Measurements from ENCODE around the gene TKT. TPM values are rescaled to one million over a fixed set of nuclear protein-coding genes. Genes with fewer than 3 reads are reported as not detected.

Gene TKT
- total RNA-seq, 3 donors from 2014 or later (not counting 1 experiment from before 2014, with no cell fraction given), result 82.9 to 126 (median 107) TPM

DNA sequence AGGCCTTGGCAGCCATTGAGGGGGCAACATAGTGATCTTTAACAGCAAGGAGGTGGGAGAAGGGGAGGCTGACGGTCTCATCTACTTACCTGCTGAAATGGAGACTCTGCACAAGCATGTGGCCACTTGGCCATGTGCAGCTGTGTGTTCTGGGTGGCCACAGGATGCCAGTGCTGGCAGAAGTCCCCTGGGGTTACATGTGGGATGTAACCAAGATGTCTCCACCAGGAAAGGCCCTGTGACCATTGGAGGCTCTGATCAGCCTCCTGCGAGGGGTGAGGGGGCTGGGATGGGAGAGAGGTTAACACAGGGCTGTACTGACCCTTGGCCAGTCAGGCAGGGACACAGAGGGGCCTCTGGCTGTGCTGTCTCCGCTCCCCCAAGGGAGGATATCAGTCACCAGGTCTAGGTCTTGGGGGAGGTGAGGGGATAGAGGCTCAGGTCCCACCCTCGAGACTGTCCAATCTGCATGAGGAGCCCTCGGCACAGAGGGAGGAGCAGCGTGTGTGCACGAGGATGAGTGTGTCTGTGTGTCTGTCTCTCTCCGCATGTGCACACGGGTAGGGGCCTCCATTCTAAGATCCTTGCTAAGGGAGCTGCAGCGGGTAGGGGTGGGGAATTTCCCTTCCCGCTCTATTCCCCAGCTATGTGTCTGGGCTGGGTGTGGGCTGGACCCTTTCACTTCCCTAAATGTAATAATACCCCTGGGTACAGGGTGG, 75.4 kb downstream of the TKT start:
- H3K4me3 ChIP-seq (ENCODE audit: low read length), result no peak overlapping the region

GRCh38 chr3:53179580-53179979, 76.2 kb downstream of the TKT start:
- Histone ChIP-seq H3K27me3 (ENCODE audit: control insufficient read depth, insufficient read depth, low read length) (no peaks in the 10 kb centered on the region), H3K36me3 (ENCODE audit: control insufficient read depth, insufficient read depth, low read length) (peaks cover 53% of the 10 kb centered on the region), H3K4me1 (ENCODE audit: control insufficient read depth, insufficient read depth, low read length) (peaks cover 40% of the 10 kb centered on the region), H3K4me3 (ENCODE audit: low read length) (no peak overlapping the region), H3K9me3 (ENCODE audit: control insufficient read depth, insufficient read depth, low read length) (no peaks in the 10 kb centered on the region), H3K27ac (ENCODE audit: low read length) (no peak overlapping the region)
- Mint-ChIP-seq H3K27ac (no peak overlapping the region), H3K9me3 (no peaks in the 10 kb centered on the region), H3K27me3 (ENCODE audit: low read depth in 2 of 2) (no peaks in the 10 kb centered on the region), H3K4me3 (no peak overlapping the region), H3K36me3 (no peaks in the 10 kb centered on the region), H3K4me1 (peaks cover 0 to 8% of the 10 kb centered on the region in 2 donors)
- DNase-seq (no peak), ATAC-seq (no peak)
- TF ChIP-seq CTCF (IDR thresholded peaks at IDR 0.05), result no peak
- intact Hi-C loops (cut with micrococcal nuclease), result no loop called here
- 94% methylated on average over 20 of the region's 20 CpGs for WGBS (ENCODE audit: insufficient coverage)

More for the DNA sequence above, 75.4 kb downstream of the TKT start:
- H3K9me3 ChIP-seq (ENCODE audit: control insufficient read depth, insufficient read depth, low read length), result no peaks in the 10 kb centered on the region
- no peaks in the 10 kb centered on the region for H3K9me3 Mint-ChIP-seq
- intact Hi-C loops (cut with micrococcal nuclease), result no loop called here
- ATAC-seq (peak in 2 of 3 donors; percentile 20 to 62), DNase-seq (no peak)
- no peaks in the 10 kb centered on the region for H3K36me3 Mint-ChIP-seq
- no peak for TF ChIP-seq CTCF (IDR thresholded peaks at IDR 0.05)
- H3K27ac Mint-ChIP-seq, result no peak overlapping the region
- peaks cover 0 to 8% of the 10 kb centered on the region in 2 donors for H3K4me1 Mint-ChIP-seq
- no peaks in the 10 kb centered on the region for H3K27me3 ChIP-seq (ENCODE audit: control insufficient read depth, insufficient read depth, low read length)
- H3K27ac ChIP-seq (ENCODE audit: low read length), result no peak overlapping the region
- H3K36me3 ChIP-seq (ENCODE audit: control insufficient read depth, insufficient read depth, low read length), result peaks cover 58% of the 10 kb centered on the region
- H3K4me1 ChIP-seq (ENCODE audit: control insufficient read depth, insufficient read depth, low read length), result peaks cover 32% of the 10 kb centered on the region
- no peaks in the 10 kb centered on the region for H3K27me3 Mint-ChIP-seq (ENCODE audit: low read depth in 2 of 2)
- WGBS (ENCODE audit: insufficient coverage), result 78% methylated on average over 9 of the region's 11 CpGs
- no peak overlapping the region for H3K4me3 Mint-ChIP-seq

DNA sequence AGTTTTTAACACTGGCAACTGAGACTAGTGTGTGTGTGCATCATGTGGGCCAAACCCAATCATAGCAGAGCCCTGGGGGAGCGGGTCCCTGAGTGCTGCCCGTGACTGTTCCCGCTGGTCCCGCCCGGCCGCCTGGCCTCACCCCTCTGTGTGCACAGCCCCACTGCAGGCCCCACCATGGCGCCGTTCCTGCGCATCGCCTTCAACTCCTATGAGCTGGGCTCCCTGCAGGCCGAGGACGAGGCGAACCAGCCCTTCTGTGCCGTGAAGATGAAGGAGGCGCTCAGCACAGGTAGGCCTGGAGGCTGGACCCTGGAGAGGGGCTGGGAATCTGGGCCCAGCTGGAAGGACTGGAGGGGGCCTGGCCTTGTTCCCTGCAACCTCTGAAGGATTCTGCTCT, 77.6 kb downstream of the TKT start:
- Mint-ChIP-seq H3K27me3 (ENCODE audit: low read depth in 2 of 2) (no peaks in the 10 kb centered on the region), H3K36me3 (no peaks in the 10 kb centered on the region), H3K9me3 (no peaks in the 10 kb centered on the region), H3K4me3 (no peak overlapping the region), H3K27ac (no peak overlapping the region), H3K4me1 (peaks cover 5 to 13% of the 10 kb centered on the region in 2 donors)
- peaks cover 48% of the 10 kb centered on the region for H3K4me1 ChIP-seq (ENCODE audit: control insufficient read depth, insufficient read depth, low read length)
- TF ChIP-seq CTCF (IDR thresholded peaks at IDR 0.05), result no peak
- H3K4me3 ChIP-seq (ENCODE audit: low read length), result no peak overlapping the region
- no peaks in the 10 kb centered on the region for H3K9me3 ChIP-seq (ENCODE audit: control insufficient read depth, insufficient read depth, low read length)
- no peak overlapping the region for H3K27ac ChIP-seq (ENCODE audit: low read length)
- ATAC-seq, result no peak
- WGBS (ENCODE audit: insufficient coverage), result 97% methylated on average over 15 of the region's 15 CpGs
- H3K27me3 ChIP-seq (ENCODE audit: control insufficient read depth, insufficient read depth, low read length), result no peaks in the 10 kb centered on the region
- DNase-seq, result no peak
- intact Hi-C loops (cut with micrococcal nuclease), result no loop called here
- H3K36me3 ChIP-seq (ENCODE audit: control insufficient read depth, insufficient read depth, low read length), result peaks cover 55% of the 10 kb centered on the region
